ENCODE measurements around the gene MICU1.
"Not testable (repeated sequence)": the region's sequence is repeated elsewhere in the genome, so short reads cannot be mapped to it uniquely, and the experiment has no call there.

The MICU1 gene

DNA sequence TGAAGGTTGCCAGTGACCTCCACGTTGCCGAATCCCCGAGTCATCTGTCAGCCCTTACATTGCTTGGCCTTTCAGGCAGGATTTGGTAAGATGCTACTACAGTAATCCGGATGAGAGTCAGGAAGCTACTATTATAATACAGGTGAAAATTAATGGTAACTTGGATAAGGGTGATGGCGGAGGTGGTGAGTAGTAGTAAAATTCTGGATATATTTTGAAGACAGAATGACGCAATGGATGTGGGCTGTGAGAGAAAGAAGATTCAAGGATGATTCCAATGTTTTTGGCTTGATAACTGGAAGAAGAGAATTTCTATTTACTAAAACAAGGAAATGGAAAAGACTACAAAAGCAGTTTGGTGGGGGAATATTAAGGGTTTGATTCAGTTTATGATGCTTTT, 269.8 kb downstream of the MICU1 start:
- no peak for DNase-seq (ENCODE audit: insufficient read length, low spot score)
- FAIRE-seq, result no peak

DNA sequence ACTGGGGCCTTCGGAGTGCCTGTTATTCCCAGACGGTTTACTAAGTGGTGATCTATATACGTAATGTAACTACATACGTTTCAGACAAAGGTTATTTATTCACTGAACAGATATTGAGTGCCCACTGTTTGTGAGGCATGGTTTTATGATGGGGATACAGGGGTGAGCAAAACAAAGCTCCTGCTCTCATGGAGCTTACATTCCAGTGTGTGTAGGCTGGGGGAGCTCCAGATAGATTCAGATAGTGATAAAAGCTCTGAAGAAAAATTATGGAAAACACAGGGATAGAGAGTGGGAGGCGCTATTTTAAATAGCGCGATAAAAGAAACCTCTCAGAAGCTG, 270.7 kb downstream of the MICU1 start:
- no peak for FAIRE-seq
- no peak for DNase-seq (ENCODE audit: insufficient read length, low spot score)

DNA sequence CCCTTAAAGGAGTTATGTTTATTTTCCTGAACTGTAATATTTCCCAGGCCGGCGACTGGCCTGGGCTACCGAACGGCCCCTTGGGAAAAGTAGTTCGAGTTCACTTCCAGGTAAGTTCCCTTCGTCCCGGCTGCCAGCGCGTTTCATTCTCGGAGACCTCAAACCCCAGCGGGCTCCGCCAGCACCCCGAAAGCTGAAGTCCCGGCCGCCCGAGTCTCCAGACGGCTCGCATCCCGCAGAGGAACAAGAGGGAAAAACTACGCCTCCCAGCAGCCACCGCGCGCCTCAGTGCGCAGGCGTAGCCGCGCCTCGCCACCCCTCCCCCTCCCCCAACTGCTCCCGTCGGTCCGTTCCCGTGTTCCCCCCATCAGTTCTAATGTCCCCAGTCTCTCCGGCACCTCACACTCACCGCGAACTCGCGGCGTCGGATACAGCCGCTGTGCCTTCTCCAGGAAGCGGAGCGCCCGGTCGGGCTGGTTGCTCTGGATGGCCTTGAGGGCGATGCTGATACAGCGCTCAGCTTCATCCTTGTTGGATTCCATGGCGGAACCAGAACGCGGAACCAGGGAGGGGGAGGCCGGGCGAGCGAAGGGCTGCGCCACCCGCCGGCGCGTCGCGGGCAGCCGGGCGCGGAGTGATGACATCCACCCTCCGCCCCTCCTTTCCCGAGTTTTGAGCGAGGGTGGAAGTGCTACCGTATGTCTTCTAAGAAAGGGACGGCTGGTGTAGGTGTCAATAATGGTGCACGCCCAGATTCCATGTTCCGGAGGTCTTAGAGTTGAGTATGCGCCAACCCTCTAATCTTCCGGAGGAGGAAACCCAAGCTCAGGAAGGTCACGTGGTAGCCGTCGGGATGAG, 271.3 kb downstream of the MICU1 start, which contains the start of gene DNAJB12:
DNAJB12 (minus strand) TSS at position 564 of the 858 bp plus-strand sequence; CDS start at position 542, 22 bp downstream.
- FAIRE-seq, result peak; percentile 93
- DNase-seq (ENCODE audit: insufficient read length, low spot score), result peak; percentile 86

DNA sequence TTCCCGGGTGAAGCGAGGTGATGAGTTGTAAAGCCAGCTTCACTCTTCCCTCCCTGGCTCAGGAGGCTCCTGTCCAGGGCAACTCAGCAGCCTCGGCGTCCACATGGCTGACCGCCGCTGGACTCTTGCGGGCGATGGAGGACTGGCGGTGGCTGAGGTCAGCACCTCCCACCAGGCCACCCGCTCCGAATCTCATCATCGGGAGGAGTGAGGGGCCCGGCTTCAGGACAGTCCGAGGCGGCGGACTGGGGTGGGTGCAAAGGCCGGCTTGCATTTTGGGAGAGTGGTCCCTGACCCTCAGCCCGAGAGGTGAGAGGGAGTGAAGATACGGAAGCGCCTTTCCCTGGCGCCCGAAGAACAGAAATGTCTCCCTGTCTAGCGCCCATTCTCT, 271.9 kb downstream of the MICU1 start:
- FAIRE-seq (no peak), DNase-seq (ENCODE audit: insufficient read length, low spot score) (no peak)

DNA sequence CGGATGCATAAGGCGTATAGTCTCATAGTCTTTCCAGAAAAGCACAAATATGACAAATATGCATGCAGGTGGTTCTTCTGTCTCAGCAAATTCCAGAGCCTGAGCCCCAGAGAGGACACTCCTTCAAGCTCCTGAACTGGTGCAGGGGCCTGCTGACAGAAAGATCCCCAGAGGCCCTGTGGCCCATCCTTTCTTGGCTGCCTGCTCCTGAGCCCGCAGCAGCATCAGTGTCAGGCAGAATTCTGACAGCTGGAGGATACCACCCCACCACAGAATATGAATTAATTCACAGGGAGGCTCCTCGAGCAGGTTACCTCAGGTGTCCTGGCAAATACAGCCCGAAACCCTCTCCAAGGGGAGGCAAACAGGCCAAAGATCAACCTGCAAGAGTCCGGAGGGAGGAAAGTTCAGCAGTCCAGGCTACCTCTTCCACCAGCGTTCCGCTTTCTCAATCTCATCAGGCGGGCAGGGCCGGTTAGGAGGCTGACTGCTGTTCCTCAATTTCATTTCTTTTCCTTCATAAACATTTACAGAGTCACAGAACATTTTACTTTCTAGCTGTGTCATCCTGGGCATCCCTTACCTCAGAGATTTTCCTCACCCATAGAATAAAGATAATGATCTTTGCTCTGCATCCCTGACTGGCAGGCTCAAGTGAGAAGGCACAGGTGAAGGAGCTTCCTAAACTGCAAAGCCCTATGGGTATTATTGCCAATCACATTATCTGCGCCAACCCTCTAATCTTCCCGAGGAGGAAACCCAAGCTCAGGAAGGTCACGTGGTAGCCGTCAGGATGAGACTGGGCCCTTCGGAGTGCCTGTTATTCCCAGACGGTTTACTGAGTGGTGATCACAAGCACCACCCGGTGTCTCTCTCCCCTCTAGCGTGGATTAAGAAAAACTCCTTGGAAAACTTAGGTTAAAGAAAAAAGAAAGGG, 272.6 kb downstream of the MICU1 start:
- FAIRE-seq (peak; percentile 52), DNase-seq (ENCODE audit: insufficient read length, low spot score) (no peak)

DNA sequence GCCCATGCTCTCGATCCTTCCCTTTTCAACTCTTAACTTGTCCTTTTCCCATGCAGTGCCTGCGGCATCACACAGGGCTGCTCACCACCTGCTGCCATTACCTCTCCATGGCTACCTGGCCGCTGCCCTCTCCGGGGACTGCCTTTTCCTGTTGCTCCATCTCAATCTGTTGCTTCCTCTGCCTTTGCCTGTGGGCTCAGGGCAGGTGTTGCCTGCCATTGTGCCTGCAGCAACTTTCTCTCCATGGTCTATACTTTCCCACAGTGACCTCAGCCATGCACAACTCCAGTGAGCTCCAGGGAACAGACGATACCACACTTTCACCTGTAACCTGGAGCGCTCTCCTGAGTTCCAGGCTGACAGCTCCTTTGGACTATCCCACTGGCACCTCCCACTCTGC, 274.4 kb downstream of the MICU1 start:
- DNase-seq (ENCODE audit: insufficient read length, low spot score) (no peak), FAIRE-seq (no peak)

DNA sequence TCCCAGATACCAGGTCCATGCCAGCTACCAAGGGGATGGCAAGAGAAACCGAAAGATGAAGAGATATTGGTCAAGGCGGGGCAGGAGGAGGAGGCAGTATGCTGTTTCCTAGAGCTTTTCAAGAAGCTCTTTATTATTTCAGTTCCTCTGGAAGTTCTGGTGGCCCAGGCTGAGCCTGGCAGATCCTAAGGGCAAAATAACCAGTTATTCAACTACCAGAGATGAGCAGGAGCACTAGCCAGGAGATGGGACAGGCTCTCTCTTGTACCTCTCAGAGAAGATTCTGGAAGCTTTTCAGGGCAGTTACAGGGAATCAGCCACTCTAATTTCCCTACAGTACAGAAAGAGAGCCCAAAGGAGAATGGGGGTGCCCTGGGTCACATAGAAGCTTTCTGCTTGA, 276.4 kb downstream of the MICU1 start:
- DNase-seq (ENCODE audit: insufficient read length, low spot score) (no peak), FAIRE-seq (no peak)

DNA sequence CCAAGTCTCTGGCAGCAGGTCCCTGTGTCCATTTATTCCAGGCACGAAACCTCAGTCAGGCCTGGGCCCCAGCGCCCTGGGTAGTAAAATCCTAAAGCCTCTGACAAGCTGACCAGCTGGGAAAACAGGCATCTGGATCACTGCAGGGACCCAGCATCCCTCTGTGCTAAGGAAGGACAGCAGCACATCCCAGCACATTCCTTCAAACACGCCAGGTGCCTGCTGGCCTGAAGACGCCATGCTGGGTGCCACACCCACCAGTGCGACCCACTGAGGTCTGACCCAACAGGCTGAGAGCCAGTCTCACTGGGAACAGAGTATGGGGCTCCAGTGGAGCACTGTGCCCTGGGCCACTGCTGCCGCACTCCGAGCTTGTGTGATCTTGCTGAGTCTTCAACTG, 277.6 kb downstream of the MICU1 start:
- FAIRE-seq, result no peak
- no peak for DNase-seq (ENCODE audit: insufficient read length, low spot score)

DNA sequence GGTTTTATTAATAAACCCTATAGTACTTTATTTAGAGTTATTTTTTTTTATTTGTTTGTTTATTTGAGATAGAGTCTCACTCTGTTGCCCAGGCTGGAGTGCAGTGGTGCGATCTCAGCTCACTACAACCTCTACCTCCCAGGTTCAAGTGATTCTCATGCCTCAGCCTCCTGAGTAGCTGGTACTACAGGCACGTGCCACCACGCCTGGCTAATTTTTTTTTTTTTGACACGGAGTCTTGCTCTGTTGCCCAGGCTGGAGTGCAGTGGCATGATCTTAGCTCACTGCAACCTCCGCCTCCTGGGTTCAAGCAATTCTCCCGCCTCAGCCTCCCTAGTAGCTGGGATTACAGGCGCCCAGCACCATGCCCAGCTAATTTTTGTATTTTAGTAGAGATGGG, 279.8 kb downstream of the MICU1 start:
- DNase-seq (ENCODE audit: insufficient read length, low spot score); FAIRE-seq: not testable (repeated sequence)

DNA sequence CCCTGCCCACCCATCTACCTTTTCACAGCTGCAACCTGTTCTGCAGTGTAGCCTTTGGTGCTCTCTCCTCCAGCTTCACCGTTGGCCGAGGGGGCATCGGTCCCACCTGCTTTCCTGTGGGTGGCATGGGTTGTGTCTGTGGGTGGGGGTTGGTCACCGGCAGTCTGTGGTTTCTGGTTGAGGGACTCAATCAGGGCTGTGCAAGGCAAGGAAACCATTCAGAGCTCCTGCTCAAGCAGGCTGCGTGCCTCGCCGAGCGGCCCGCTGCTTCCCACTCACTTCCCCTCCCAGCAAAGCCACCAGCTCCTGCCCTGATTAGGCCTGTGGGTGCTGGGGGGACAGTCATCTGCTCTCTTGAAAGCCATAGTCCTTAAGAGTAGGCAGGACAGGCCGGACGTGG, 280.9 kb downstream of the MICU1 start:
- FAIRE-seq, result peak; percentile 18
- DNase-seq (ENCODE audit: insufficient read length, low spot score), result no peak

DNA sequence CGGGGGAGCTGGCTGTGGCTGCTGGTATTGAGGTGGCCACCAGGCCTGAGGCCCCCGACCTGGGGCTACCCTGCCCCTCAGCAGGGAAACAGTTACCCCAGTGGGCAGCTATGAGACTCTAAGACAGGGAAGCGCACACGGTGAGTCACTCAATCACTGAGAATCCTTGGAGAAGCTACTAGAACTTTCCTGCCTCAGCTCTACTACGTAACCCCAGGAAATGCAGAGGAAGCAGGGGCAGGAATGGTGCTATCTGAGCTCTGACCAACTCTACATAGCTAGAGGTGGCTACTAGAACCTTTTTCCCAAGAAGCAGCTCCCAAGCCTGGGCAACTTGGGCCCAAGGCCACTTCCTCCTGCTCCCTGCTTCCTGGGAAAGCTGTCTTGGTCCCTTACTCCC, 283.0 kb downstream of the MICU1 start:
- FAIRE-seq (no peak), DNase-seq (ENCODE audit: insufficient read length, low spot score) (no peak)

DNA sequence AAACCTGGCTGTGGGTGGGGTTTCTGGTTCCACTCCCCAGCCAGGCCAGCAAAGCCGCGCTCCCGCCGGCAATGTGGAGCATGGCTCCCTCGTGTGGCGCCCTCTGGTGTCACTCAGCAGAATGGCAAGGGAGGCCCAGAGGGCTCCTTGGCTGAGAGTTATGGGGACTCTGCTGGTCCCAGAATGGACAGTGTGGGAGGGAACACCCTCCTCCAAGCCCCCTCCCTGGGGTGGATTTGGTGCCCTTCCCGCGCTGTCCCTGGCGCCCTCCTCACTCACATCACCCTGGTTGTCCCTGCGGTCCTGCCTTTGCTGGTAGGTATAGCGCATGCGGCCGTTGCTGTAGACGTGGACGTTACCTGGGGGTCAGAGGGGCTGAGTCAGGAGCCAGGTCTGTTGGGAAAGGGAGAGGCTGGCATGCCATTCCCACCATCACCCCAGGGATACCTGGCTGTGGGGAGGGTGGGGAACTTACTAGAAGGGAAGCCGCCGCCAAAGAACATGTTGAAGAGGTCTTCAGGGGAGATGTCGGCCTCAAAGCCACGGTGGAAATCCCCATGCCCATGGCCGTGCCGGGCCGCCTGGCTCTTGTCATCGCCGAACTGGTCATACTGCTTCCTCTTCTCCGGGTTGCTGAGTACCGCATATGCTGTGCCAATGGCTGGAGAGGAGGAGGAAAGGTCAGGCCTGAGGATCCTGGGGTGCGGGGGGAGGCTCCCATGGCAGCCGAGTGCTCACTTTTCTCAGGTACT, 285.2 kb downstream of the MICU1 start:
- peak; percentile 90 for FAIRE-seq
- peak; percentile 60 for DNase-seq (ENCODE audit: insufficient read length, low spot score)

DNA sequence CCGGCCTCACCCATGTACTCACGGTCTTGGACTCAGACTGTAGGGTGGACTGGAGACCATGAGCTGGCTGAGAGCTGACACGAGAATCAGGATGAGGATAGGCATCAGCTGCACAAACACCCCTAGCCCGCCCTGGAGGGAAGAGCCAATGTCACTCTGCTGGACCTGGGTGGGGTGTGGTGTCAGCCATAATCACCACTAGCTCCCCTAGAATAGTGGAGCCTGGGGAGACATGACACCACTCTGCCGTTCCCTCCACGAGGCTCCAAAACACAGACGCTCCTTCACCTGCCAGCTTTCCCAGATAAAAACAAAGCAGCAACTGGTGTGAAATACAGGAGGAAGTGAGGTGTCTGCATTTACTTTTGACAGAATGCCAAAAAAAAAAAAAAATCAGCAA, 287.7 kb downstream of the MICU1 start:
- no peak for FAIRE-seq
- no peak for DNase-seq (ENCODE audit: insufficient read length, low spot score)

DNA sequence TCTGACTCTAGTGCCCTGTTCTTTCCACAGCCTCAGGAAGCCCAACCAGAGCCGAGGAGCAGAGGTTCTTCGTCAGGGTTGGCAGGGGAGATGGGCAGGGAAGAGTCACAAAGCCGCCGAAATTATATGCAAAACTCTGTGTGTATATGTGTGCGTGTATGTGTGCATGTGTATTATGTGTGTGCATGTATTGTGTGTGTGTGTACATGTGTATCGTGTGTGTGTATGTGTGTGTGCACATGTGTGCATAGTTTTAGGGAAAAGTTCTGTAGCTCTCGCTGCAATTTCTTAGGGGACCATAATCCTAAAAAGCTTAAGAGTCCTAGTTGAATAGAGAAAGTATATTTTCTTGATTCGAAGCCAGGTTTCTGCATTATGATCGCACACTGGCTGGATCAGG, 288.2 kb downstream of the MICU1 start:
- FAIRE-seq (no peak), DNase-seq (ENCODE audit: insufficient read length, low spot score) (no peak)

DNA sequence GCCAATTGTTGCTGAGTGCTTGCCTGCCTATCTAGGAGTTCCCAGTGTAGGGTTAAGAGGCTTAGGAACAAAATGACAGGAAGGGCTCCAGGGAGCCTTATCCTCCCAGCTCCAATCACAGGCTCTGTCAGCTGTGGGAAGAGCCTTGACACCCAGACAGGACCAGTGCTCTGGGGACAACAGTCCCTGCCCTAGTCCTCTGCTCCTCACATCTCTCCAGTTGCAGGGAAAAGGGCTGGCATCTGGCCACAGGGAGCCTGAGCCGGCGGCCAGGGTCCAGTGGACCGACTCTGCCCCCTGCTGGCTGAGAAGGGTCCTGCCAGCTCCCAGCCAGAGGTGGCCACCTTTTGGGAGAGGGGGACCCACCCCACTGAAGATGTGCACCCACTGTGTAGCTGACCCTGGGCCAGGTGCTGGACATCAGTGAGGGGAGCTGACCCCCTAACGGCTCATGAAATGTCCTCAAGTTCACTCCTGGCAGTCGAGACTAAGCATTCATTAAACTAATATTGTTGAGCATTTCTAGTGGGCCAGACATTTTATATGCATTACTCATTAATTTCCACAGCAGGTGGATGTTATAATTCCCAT, 288.7 kb downstream of the MICU1 start:
- FAIRE-seq (peak; percentile 86), DNase-seq (ENCODE audit: insufficient read length, low spot score) (no peak)

DNA sequence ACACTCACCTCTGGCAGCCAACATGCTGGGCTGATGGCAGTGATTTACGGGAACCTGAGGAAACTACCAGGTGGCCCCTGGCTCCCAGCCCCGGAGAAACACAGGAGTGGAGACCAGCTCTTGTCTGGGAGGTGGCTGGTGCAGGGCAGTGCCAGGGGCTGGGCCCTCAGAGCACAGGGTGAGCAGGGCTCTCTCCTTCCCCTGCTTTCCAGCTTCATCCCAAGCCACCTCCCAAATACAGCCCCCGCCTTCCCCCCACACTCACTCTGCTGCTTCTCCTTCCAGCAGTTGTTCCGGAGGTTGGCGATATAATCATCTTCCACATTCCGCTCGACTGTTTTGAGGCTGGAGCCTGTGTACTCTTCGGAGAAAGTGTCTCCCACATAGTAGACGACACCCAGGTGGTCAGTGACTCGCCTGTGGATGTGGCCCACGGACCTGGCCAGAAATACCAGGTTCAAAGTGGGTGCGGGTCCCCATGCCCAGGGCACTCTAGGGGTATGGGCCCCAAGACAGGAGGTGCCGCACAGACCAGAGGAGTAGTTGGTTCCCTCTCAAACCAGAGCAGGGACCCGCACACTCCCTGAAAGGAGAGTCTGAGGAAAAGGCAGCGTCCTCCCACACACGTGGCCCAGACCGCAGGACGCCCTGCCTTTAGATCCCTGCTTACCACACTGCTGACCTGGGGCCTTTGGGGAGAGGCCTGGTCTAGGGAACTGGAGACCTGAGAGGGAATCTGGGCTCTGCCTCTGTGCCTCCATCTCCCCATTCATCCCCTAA, 289.4 kb downstream of the MICU1 start:
- no peak for DNase-seq (ENCODE audit: insufficient read length, low spot score)
- no peak for FAIRE-seq

DNA sequence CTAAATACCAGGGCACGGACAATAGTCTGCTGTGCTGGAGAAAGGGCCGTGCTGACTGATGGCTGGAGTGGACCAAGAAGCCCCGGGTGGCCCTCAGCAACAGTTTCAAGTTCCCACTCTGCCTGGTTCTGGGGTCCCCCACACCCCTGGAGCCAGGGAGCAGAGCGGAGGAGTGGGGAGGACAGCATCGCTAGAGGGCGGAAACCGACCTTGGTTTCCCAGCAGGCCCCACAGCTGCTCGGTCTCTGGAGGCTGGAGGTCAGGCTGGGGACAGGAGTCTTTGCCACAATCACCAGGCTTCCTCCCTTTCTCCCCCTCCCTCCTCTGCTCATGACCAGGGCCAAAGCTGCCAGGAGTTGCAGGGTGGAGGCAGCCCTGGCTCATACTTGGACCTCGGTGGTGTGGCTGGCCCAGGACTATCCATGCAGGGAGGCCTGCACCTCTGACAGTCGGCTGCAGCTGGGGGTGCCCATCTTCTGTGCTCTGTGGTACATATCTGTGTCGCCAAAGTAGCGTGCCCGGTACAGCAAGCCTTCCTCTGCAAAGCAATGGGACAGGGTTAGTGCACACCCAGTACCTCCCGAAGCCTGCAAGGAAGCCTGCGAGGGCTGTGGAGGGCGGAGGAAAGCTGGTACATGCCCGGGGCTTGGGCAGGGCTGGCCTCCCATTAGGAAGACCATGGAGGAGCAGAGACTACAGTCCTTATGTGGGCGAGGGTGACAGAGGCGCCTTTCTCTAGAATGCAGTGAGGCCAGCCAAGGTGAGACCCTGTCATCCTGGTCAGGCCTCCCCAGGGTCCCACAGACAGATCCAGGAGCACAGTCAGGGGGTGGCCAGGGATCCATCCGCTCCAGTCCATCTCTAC, 290.3 kb downstream of the MICU1 start:
- DNase-seq (ENCODE audit: insufficient read length, low spot score) (peak; percentile 60), FAIRE-seq (no peak)

DNA sequence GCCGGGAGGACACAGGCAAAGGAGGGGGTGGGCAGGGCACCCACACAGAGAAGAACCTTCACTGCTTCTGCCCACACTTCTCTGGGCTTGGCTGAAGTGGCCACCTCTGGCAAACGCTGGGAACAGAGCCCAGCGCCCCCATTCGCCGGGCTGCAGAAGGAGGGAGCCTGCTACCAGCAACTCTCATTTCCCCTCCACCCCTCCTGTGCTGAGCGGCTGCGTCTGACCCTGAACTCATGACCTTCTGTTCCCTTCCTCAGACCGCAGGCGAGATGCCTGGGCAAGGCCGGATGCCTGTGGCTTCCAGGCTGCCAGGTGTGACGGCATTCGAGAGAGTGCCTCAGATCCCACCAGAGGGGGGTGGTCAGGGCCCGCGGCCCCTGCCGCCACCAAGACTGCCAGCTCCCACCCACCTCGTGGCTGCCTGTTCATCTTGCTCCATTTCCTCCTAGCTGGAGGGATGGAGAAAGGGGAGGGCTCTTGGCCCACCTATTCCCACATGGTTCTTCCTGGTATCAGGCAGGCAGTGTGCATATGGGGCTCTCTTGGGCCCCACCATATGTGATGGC, 291.0 kb downstream of the MICU1 start:
- FAIRE-seq, result peak; percentile 99
- DNase-seq (ENCODE audit: insufficient read length, low spot score), result peak; percentile 78

All from GM19239 (cell line).